ENCODE results near the gene XPO6.

XPO6 gene

DNA sequence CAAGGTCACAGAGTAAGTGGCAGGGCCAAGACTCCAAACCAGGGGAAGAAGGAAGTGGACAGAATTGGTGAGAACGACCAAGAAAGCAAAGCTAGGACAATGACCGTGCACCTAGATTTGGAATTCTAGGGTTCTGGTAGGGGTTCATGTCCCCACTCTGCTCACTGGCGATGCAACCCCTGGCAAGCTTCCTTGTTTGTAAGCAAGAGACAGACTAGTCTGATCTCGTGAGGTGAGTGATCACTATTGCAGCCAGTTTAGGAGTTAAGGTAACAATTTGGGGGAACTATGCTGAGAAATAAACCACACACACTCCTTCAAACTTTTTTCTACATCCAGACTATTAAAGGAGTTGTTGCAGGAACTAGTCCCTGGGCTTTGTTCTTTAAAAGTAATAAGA, 48.1 kb downstream of the XPO6 start:
- TF ChIP-seq, protein P1, sequence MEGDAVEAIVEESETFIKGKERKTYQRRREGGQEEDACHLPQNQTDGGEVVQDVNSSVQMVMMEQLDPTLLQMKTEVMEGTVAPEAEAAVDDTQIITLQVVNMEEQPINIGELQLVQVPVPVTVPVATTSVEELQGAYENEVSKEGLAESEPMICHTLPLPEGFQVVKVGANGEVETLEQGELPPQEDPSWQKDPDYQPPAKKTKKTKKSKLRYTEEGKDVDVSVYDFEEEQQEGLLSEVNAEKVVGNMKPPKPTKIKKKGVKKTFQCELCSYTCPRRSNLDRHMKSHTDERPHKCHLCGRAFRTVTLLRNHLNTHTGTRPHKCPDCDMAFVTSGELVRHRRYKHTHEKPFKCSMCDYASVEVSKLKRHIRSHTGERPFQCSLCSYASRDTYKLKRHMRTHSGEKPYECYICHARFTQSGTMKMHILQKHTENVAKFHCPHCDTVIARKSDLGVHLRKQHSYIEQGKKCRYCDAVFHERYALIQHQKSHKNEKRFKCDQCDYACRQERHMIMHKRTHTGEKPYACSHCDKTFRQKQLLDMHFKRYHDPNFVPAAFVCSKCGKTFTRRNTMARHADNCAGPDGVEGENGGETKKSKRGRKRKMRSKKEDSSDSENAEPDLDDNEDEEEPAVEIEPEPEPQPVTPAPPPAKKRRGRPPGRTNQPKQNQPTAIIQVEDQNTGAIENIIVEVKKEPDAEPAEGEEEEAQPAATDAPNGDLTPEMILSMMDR (IDR thresholded peaks at IDR 0.05; ENCODE audit: control insufficient read depth, insufficient read depth, low read depth, low read length, missing control alignments): no peak
- H3K4me3 ChIP-seq (ENCODE audit: control insufficient read depth, low read depth, low read length): no peak overlapping the region
- no peak for DNase-seq (ENCODE audit: low read depth)

DNA sequence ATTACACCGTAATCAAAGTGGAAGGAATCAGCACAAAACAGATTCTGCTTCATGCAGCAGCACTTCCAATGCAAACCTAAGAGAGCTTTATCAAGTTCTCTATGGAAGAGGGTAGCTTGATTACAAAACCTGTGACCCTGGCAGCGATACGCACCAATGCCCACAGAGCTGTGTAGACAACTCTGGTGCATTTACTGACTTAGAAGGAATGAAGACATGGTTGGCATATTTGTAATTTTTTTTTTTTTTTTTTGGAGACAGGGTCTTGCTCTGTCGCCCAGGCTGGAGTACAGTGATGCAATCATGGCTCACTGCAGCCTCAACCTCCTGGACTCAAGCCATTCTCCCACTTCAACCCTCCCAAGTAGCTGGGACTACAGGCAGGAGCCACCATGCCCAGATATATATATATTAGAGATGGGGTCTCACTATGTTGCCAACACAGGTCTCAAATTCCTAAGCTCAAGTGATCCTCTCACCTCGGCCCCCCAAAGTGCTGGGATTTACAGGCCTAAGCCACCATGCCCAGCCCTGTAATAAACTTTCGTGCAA, 49.4 kb downstream of the XPO6 start:
- TF ChIP-seq, protein P1 (IDR thresholded peaks at IDR 0.05; ENCODE audit: control insufficient read depth, insufficient read depth, low read depth, low read length, missing control alignments): no peak

GRCh38 chr16:28161626-28162025, 50.1 kb downstream of the XPO6 start:
- no peak overlapping the region for H3K4me3 ChIP-seq (ENCODE audit: control insufficient read depth, low read depth, low read length)
- TF ChIP-seq, protein P1 (IDR thresholded peaks at IDR 0.05; ENCODE audit: control insufficient read depth, insufficient read depth, low read depth, low read length, missing control alignments): no peak
- DNase-seq (ENCODE audit: low read depth): no peak

More for the DNA sequence above, 49.4 kb downstream of the XPO6 start:
- DNase-seq (ENCODE audit: low read depth): no peak
- H3K4me3 ChIP-seq (ENCODE audit: control insufficient read depth, low read depth, low read length): no peak overlapping the region

GRCh38 chr16:28158136-28158535, 53.6 kb downstream of the XPO6 start:
- no peak overlapping the region for H3K4me3 ChIP-seq (ENCODE audit: control insufficient read depth, low read depth, low read length)
- TF ChIP-seq, protein P1 (IDR thresholded peaks at IDR 0.05; ENCODE audit: control insufficient read depth, insufficient read depth, low read depth, low read length, missing control alignments): no peak
- DNase-seq (ENCODE audit: low read depth): no peak

GRCh38 chr16:28156056-28156680, 55.6 kb downstream of the XPO6 start:
- no peak for DNase-seq (ENCODE audit: low read depth)
- TF ChIP-seq, protein P1 (IDR thresholded peaks at IDR 0.05; ENCODE audit: control insufficient read depth, insufficient read depth, low read depth, low read length, missing control alignments): no peak
- no peak overlapping the region for H3K4me3 ChIP-seq (ENCODE audit: control insufficient read depth, low read depth, low read length)

DNA sequence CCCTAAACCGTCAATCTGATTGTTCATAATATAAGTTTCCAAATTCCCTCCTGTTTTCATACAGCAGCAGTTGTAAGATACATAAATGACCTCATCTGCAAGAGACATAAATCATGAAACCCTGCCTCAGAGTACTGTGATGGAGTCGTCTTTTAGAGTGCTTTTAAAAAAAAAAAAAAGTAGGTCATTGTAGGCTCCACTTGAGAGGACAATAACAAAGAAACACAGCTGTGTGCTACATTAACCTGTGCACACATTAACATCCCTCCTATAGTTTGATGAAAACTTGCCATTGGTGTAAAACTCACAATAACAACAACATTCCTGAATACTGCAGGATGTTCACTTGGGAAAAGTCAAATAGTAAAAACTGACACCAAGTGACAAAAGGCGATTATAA, 56.5 kb downstream of the XPO6 start:
- H3K4me3 ChIP-seq (ENCODE audit: control insufficient read depth, low read depth, low read length): no peak overlapping the region
- DNase-seq (ENCODE audit: low read depth): no peak
- TF ChIP-seq, protein P1 (IDR thresholded peaks at IDR 0.05; ENCODE audit: control insufficient read depth, insufficient read depth, low read depth, low read length, missing control alignments): no peak

All from AG09309 (cell line).